Superior temporal gyrus (tissue), 1 donor: ENCODE results near the gene PHYKPL.
"Not testable (repeated sequence)": the region's sequence is repeated elsewhere in the genome, so short reads cannot be mapped to it uniquely, and the experiment has no call there.

Source experiments
- DNase-seq: peaks from one replicate; pipeline ENCODE4 v3.0.0-alpha.2; 2016; ENCODE audit errors: extremely low spot score

The PHYKPL gene

DNA sequence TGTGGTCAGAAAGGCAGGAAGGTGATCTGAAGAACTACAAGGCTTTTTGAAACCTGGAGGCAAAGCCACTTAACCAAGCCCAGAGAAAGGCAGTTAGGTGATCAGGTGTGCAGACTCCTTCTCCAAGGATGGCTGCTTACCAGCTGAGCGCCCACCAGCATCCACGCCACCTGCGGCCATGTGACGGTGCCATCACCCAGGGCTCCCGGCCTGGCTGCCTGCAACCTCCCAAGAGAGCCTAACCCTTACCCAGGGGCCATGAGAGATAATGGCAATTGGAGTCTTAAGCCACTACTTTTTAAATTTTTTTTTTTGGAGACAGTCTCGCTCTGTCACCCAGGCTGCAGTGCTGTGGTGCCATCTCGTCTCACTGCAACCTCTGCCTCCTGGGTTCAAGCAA lies 33.1 kb upstream of the PHYKPL start:
- no peak for DNase-seq

DNA sequence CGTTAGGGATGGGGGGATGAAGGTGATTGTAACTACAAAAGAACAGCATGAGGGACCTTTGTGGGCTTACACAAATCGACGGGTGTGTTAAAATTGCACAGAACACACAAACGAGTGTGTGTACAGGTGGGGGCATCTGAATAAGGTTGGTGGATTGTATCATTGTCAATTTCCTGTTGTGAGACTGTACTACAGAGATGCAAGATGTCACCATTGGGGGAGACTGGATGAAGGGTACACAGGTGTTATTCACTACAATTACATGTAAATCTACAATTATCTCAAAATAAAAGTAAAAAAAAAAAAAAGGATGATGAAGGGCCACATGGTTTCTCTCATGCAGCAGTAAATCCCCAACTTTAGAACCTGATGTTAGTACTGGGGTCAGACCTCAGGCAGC lies 31.4 kb upstream of the PHYKPL start:
- no peak for DNase-seq

DNA sequence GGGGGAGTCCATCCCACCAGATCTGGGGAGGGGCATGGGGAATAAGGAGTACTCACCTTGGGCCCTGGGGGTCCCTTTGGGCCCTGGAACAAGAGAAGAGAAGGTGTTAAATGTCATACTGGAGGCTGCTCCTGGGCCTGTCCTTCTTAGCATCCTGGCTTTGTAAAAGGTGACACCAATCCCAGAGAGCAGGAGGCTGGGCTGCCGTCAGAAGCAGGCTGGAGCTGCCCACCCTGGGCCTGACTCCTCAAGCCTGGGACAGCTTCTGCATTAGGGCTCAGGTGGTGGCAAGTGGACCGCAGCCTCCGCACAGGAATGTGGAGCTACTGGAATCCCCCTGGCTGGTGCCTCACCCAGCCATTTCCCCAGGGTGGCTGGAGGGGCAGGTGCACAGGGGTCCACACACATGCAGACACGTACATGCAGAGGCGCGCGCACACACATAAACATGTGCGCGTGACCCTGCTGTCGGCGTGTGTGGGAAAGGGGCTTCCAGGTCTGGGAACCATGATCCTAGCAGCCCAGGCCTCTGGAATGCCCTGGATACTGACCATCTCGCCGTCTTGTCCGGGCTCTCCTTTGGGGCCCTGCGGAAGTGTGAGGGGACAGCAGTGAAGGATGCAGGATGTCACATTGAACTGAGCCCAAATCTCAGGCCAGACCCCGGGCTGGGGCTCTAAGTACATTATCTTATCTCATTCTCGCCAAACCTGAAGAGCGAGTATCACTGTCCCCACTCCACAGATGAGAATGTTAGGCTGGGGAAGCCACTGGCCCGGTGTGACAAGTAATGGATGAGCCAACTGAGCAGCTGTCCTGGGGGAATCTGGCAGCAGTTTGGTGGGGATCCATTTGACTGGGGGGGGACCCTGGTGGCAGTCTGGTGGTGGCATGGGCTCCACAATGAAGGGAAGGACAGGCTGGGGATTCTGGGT lies 29.3 kb upstream of the PHYKPL start:
- no peak for DNase-seq

DNA sequence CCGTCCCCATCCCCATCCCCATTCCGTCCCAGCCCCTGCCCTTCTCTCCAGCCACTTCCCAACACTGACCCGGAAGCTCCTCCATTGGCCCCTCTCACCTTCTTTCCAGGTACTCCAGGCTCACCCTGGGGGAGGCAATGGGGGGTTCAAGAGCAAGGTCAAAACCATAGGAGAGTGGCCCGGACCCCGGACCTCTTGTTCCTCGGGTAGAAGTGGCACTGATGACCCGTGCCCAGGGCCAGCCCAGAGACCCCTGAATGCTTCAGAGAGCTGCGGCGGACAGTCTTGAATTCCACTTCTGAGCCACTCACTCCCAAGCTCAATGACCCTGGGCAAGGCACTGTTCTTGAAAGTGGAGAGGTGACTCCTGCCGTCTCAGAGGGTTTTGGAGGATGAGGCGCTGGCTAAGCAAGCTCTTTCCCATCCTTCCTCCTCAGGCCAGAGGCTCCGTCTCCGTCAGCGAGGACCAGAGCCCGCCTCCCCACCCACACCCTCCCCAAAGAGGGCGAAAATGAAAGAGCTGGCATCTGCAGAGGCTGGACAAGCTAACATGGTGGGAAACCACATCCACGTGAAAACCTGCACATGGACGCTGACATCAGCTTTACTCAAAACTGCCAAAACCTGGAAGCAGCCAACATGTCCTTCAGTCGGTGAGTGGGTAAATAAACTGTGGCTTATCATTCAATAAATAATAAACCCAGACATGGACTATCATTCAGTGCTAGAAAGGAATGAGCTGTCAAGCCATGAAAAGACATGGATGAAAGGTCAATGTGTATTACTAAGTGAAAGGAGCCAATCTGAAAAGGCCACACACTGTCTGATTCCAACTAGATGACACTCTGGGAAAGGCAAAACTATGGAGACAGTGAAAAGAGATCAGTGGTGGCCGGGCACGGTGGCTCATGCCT lies 27.3 kb upstream of the PHYKPL start:
- no peak for DNase-seq

DNA sequence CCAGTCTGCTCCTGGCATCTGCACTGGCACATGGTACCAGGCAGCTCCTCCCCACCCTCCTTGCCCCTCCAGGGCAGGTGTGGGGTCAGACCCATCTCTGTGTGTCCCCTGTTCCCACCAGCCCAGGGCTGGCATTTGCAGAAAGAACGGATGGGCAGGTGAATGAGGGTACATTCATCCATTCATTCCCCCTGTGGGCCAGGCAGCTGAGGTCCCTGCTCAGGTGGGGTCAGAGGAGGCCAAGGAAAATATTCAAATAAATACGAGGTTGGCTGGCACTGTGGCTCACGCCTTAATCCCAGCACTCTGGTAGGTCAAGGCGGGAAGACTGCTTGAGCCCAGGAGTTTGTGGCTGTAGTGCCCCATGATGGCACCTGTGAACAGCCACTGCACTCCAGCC lies 25.0 kb upstream of the PHYKPL start:
- DNase-seq, result no peak

DNA sequence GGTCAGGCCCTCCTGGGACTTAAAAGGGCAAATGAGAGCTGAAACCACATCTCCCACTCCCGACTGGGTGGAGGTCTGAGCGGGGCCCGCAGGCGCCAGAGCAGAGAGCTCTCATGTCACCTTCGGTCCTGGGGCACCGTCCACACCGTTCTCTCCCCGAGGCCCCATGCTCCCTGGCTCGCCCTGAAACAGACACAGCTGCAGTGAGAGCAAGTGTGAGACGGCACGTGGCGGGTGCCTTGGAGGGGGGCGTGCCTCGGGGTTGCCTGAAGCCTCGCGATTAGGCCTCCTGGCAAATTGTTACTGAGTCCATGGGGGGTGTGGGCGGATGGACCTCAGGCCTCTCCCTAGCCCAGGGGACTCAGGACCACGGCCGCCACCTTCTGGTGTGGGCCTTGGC lies 24.1 kb upstream of the PHYKPL start:
- no peak for DNase-seq

DNA sequence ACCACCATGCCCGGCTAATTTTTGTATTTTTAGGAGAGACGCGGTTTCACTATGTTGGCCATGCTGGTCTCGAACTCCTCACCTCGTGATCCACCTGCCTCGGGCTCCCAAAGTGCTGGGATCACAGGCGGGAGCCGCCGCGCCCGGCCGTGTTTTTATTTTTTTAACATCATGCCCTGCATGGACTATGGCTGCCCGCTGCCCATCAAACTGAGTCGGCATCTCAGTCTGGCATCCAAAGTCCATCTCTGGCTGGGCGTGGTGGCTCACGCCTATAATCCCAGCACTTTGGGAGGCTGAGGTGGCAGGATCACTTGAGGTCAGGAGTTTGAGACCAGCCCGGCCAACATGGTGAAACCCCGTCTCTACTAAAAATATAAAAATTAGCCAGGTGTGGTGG lies 21.0 kb upstream of the PHYKPL start:
- not testable (repeated sequence) for DNase-seq

DNA sequence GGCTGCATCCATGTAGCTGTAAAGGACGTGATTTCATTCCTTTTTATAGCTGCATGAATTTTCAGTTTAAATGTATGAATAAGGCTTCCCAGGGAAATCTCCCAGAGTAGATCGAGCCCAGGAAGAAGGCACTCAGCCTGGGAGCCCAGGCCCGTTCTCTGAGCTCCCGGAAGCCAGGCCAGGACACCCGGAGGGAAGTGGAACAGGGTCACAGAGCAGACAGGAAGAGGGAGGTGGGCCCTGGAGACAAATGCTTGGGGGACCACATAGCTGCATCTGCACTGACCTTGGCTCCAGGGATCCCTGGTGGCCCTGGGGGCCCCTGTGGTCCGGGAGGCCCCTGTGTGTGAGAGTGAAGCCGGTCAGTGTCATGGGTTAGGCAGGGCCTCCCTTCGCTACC lies 19.7 kb upstream of the PHYKPL start:
- DNase-seq, result no peak

DNA sequence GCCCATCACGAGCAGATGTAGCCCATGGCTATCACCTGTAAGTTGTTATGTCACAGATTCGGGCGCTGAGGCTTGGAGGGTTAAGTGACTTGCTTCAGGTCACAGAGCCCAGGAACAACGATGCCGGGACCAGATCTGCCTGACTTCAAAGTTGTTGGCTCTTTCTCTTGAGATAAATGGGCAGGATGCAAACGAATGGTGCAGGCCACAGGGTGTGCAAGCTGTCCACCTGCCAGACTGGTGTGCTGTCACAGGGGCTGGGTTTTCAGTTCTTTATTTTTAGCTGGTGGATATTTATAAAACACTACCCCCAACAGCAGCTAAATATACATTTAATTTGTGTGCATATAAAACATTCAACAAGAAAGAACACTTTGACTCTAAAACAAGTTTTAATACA lies 17.7 kb upstream of the PHYKPL start:
- DNase-seq, result no peak

DNA sequence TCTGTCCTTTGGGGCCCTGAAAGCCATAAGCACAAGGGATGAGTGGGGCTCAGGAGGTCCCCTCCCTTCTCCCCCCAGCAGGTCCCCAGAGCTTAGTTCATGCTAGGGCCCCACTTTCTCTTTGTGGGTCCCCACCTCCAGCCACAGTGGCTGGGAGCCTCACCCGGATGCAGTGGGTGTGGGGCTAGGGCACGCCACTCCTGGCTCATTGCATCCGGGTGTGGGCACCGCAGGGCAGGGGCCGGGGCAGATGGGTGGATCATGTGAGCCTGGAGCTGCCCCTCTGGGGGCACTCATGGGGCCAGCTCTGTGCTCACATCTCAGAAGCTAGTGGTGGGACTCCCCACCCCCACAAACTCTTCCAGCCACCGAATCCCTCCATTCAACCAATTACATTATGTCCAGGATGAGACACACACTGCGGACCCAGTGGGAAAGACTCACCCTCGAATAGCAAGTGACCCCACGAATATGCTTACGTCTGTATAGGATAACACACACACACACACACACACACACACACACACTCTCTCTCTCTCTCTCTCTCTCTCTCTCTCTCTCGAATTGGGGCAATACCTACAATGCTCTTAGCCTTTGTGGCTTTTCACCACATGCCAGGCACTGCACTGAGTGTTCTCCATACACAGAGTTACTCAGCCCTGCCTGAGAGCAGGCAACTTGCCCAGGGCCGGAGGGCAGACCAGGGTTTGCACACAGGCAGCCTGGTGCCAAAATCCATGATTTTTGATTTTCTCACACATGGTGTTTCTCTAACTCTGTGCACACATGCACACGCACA lies 16.8 kb upstream of the PHYKPL start:
- DNase-seq, result no peak

DNA sequence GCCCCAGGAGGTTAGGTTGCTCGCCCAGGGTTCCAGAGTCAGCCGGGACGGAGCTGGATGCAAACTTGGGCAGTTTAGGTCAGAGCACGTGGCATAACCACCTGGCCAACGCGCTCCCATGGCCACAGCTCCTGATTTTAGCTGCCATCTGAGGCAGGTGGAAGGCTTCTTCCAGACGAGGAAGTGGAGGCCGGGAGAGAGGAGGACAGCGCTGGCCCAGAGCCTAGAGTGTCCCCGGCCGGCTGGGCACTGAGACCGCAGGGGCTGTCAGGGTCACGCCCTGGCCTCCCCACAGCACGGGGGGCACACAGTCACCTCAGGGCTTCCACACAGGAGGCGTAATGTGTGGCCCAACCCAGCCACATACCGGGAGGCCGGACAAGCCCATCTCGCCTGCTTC lies 16.1 kb upstream of the PHYKPL start:
- DNase-seq, result no peak

DNA sequence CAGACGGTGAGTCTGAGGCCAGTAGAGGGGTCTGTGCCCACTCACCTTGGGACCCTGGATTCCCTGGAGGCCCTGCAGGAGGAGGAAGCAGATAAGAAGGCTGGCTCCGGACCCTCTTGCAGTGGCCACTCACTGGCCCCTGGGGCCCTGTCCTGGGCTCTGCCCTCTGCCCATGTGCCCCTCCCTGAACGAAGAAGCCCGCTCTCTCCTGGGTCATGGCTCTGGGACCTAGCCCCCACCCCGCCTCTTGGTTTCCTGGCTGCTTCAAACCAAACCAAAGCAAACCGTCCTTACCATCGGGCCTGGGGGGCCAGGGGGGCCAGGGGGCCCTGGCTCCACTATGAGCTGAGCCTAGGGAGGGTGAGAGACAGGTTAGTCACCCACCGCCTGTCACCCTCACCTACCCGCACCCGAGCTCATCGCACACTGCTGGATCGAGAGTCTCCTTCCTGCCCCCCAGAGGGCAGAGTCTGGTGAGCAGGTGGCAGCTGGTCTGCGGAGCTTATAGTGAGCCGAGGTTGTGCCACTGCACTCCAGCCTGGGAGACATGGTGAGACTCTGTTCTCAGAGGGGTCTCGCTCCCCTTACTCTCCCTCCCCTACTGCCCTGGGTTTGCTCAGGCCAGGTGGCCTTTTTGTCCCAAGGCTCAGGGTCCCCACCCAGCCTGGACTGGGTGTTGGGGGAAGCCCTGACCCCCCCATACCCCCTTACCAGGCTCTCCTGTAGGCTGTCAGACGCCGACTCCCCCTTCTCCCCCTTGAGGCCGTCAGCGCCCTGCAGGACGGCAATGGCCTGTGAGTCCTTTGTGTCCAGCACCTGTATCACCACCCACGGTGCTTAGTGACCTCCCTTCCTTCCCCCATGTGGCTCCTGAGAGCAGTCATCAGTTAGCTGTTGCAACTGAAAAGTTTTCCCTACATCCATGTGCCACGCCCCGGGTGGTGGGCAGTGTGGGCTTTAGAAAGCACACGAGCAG lies 15.2 kb upstream of the PHYKPL start:
- DNase-seq, result no peak

DNA sequence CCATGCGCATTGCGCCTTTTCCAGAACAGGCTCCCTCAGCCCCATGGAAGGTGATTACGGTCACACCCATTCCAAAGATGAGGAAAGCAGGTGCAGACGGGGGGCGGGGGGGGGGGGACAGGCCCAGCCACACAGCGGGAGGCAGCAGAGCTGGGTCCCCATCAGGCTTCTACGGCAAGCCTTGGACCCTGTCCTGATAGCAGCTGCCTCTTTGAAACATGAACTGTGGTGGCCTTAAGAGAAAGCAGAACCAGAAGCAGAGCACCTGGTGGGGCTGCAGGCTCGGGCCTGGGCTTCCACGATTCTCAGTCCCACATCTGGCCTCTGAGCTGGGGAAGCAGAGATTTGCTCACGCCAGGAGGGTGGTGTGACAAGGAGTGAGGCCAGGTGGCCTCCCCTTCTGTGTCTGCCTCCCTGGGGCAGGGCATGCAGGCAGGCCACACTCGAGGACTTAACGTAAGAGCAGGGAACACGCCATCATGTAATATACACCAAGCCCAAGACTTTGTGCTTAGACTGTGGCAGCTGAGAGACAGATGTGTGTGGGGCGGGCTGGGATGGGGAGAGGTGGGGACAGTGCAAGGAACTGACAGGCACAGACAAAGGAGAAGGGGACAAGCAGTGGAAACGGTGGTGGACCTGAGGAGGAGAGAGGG lies 14.2 kb upstream of the PHYKPL start:
- no peak for DNase-seq

DNA sequence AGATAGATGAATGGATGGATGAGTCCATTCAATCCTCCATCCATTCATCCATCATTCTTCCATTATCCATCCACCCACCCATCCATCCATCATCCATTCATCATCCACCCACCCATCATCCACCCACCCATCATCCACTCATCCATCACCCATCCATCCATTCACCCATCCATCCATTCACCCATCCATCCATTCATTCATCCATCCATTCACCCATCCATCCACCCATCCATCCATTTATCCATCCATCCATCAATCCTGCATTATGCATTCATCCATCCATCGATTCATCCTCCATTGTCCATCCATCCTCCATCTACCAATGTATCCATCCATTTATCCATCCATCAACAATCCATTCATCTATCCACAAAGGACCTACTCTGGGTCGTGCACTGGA lies 12.8 kb upstream of the PHYKPL start:
- no peak for DNase-seq

DNA sequence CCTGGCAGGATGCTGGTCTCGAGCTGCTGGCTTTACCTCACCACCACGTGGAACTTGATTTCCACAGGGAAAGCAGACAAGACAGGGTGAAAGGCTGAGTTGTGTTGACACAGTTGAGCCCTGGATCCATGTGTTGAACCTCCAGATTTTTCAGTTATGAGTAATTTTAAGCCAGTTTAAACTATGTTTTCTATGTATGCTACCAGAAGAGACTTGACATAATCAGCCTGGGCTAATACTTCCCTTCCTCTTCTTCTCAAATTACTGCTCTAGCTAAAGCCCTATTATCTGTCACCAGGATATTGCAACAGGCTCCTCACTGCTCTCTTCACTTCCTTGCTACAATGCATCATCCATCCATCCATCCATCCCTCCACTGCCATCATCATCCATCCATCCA lies 12.0 kb upstream of the PHYKPL start:
- no peak for DNase-seq

DNA sequence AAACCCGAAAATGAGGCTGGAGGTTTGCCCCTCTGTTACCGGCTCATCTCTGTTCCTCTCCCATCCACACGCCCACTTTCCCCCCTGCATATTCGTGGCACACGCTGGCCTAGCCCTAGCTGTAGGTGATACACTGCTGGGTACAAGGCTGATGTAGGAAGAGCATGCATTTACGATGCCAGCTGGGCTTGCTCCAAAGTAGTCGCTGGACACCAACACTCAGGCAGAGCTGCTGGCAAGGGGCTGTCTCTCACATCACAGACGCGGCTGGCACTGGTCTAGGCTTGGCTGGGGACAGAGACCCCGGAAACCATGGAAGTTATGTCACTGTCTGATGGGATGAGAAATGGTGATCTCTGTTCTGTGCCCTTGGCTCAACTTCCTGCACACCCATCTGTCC lies 9.8 kb upstream of the PHYKPL start:
- no peak for DNase-seq

DNA sequence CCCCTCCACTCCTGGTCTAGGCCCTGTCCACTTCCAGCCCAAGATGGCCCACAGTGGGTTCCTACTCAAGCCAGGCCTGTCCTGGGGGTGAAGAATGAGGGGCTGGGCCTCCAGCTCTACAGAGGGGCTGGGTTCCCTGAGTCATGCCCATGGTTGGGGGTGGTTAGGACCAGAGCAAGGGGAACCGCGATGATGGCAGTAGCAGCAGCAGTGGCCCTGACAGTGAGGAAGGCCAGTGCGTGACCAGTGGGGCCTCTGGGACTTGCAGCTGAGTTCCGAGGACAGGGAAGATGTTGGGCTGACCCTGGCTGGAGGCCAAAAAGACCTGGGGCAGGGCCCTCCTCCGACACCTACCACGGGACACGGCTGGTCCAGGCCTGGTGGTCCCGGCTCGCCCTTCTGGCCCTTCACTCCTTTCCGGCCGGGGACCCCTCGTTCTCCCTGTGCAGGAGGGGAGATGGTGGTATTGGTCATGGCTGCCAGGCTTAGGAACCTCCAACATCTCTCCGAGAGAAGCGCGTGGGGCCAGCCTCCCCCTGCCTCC lies 9.2 kb upstream of the PHYKPL start:
- no peak for DNase-seq

DNA sequence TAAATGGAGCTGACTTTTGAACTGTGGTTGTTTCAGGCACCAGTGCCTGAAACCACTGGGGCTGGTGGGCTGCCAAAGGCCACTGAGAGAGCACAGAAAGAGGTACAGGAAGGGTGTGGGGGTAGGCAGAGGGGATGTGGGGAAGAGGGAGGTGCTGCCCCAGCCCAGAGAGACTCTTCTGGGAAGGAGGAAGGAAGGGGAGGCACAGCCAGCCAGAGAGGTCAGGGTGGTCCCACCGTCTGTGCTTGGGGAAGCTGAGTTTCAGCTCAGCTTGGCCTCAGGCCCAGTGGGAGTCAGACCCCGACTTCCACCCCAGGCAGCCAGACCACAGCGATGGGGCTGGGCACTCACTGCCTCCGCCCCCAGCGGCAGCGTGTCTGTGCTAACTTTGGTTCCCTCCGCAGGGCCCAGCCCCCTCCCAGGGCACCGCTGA lies 8.6 kb upstream of the PHYKPL start:
- DNase-seq, result no peak

DNA sequence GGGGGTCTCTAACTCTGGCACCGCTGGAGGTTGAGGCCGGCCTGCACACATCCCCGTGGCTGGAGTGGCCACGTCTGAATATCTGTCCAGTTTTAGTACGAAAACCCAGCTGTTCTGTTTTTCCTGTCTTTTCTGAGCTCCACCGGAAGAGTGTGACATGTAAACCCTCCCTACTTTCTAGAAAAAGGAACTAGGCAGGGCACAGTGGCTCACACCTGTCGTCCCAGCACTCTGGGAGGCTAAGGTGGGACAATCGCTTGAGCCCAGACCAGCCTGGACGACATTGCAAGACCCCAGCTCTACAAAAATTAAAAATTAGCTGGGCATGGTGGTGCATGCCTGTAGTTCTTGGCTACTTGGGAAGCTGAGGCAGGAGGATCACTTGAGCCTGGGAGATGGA lies 8.2 kb upstream of the PHYKPL start:
- DNase-seq, result no peak

DNA sequence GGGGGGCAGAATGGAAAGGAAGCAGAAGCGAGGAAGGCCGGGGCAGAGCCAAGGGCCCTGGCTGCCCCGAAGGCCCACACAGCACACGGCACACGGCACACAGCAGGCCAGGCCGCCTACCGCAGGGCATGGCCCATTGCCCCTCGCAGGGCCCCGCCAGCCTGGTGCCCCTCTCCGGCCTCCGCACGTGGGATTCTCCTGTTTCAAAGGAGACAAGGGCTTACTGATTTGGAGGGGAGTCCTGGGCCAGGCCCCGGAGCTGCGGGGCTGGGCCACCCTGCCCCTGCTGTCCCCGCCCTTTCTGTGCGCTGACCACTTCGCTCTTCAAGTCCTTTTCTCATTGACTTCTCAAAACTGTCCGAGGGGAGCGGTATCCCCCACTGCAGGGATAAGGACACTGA lies 7.7 kb upstream of the PHYKPL start:
- DNase-seq, result no peak
